CD4-positive, alpha-beta T cell treated with Interleukin-12 subunit alpha and Interleukin-12 subunit beta, for 1 hour (primary cell): ENCODE data around the gene LLPH.
"Not testable (repeated sequence)": the region's sequence is repeated elsewhere in the genome, so short reads cannot be mapped to it uniquely, and the experiment has no call there.

Source experiments
- DNase-seq: peaks from one replicate; pipeline ENCODE4 v3.0.0-alpha.2; 2020

The LLPH gene

DNA sequence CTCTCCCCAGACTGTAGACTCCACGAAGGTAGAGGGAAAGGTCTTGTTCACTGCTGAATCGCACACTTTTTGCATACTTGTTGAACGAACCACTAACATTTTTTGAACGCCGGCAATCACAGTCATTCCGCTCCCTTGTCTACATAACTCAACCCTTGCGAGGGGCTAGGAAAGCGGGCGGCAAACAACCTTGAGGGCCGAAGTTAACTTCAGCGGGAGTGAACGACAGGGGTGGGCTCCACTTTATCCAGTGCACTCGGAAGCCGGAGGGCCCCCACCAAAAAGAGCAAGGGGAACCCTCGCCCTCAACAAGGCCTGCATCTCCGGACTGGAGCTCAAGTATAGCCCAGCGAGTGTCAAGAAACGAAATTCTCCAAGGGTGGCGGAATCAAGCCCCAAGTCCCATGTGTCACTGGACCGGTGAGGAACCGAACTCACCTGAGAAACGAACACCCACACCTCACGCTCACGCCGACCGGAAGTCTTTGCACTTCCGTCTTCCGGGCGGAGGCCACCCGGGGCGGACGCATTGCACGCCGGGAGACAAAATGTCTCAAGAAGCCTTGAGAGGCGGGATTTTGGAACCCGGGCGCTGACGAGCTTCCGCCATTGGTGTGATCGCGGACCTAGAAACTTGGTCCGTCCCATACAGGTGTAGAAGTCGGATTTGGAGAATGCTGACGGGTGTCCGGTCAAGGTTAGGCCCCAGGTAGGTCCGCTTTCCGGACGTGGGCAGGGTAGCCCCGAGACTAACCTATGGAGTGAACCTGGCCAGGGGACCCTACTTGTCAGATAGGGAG lies at the start of gene LLPH:
Gene LLPH (minus strand): TSS at position 484 of the 800 bp plus-strand sequence. CDS start 1,644 bp downstream, outside the sequence.
- DNase-seq = peak; percentile 88

- DNase-seq = no peak
These were observed 45.8 kb upstream of the LLPH start for GRCh38 chr12:66176105-66176900.

DNA sequence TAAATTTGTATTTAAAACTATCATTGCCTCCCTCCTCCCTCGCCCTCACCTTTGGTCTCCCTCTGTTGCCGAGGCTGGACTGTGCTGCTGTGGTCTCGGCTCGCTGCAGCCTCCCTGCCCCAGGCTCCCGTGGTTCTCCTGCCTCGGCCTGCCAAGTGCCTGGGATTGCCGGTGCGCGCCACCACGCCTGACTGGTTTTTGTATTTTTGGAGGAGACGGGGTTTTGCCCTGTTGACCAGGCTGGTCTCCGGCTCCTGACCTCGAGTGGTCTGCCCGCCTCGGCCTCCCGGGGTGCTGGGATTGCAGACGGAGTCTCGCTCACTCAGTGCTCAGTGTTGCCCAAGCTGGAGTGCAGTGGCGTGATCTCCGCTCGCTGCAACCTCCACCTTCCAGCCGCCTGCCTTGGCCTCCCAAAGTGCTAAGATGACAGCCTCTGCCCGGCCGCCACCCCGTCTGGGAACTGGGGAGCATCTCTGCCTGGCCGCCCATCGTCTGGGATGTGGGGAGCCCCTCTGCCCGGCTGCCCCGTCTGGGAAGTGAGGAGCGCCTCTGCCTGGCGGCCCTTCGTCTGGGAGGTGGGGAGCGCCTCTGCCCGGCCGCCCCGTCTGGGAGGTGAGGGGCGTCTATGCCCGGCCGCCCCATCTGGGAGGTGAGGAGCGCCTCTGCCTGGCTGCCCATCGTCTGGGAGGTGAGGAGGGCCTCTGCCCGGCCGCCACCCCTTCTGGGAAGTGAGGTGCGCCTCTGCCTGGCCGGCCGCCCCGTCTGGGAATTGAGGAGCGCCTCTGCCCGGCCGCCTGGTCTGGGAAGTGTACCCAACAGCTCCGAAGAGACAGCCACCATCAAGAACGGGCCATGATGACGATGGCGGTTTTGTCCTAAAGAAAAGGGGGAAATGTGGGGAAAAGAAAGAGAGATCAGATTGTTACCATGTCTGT lies 44.1 kb upstream of the LLPH start:
- DNase-seq = not testable (repeated sequence)

GRCh38 chr12:66170606-66171005 lies 40.1 kb upstream of the LLPH start:
- no peak for DNase-seq

DNA sequence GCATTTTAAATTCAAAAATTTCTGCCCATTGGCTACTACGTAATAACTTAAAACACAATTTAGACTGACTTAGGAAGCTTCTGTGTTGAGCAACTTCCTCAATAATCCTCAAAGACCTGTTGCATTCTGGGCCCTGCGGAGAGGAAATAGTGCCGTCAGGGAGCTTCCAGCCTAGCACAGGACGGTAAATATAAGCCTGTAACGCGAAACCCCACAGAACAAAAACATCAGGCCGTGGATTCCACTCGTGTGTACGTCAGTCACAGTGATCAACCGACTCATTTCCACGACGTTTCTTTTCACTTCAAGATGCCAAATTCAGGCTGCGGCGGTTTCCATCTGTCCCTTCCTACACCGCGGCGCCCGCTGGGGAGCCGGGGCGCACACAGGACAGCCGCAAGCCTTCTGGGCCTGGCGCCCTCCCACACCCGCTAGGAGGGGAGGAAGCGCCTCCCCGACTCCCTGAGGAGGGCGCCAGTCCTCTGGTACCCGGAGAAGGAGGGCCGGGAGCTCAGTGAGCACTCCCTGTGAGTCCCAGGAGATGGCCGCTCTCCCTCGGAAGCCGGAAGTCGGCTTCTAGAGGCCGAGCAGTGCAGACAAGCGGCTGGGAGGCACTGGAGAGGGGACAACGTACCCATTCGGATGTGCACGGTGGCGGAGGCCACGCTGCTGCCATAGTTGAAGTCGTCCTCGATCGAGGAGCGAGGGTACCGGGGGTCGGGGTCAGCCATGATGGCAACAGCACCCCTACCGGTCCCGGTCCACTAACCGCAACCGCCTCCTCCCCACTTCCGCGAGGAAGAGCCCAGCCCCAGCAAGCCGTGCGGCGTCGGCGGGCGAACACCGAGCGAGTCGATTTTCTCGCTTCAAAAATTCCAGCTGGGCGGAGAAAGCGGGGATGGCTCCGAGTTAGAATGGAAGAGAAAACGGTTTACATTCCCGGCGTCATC lies 38.9 kb upstream of the LLPH start, which contains the start of gene TMBIM4:
Gene TMBIM4 (minus strand): TSS at position 776 of the 950 bp plus-strand sequence. CDS start 45 bp downstream, at position 731.
- DNase-seq = peak; percentile 87

- no peak for DNase-seq
These were observed 37.9 kb upstream of the LLPH start for GRCh38 chr12:66168410-66168809.

- no peak for DNase-seq
These were observed 36.0 kb upstream of the LLPH start for GRCh38 chr12:66166561-66166960.

DNA sequence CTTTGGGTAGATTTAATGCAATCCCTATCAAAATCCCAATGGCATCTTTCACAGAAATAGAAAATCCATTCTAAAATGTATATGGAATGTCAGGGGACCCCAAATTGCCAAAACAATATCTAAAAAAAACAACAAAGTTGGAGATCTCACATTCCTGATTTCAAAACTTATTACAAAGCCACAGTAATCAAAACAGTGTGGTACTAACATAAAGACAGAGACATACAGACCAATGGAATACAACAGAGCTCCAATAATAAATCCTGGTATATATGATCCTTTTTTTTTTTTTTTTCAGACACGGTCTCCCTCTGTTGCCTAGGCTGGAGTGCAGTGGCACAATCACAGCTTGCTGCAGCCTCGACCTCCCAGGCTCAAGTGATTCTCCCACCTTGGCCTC lies 34.6 kb upstream of the LLPH start:
- DNase-seq = no peak

DNA sequence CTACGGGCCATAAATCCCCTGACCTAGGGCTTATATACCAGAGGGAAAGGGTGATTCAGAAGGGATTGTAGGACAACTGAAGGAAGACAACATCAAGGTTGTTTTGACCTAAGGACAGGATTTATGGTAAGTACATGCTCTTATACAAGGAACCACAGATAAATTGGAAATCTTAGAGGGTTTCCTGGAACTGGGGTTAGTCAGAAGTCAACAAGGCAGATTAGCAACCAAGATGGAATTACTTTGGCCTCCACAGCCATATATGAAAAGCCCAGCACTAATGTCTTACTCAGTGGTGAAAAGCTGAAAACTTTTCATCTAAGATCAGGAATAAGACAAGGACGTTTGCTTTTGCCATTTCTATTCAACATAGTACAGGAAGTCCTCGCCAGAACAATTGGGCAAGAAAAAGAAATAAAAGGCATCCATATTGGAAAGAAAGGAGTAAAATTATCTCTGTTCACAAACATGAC lies 33.8 kb upstream of the LLPH start:
- DNase-seq = no peak

DNA sequence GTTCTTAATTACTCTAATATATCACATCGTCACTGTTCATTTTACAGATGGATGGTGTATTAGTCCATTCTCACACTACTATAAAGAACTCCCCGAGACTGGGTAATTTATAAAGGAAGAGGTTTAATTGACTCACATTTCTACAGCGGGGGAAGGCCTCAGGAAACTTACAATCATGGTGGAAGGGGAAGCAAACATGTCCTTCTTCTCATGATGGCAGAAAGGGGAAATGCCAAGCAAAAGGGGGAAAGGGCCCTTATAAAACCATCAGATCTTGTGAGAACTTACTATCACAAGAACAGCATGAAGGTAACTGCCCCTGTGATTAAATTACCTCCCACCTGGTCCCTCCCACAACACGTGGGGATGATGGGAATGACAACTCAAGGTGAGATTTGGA lies 32.7 kb upstream of the LLPH start:
- no peak for DNase-seq

DNA sequence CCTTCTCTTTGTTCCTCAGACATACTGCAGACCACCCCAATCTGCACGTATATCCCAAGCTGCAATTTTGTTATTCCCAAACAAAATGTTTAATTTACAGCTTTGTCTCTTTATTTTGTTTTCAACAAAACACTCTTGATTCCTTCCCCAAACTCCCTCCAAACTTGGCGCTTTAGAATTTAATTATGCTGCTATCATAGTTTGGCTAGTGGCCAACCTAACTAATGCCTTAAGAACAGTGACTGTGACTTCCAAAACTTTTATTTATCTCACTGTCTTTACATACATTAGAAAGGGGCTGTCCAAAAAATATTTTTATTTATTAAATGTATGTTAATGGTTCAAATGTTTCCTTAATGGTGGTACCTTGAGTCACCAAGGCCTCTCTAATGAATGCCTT lies 32.2 kb upstream of the LLPH start:
- DNase-seq = no peak

DNA sequence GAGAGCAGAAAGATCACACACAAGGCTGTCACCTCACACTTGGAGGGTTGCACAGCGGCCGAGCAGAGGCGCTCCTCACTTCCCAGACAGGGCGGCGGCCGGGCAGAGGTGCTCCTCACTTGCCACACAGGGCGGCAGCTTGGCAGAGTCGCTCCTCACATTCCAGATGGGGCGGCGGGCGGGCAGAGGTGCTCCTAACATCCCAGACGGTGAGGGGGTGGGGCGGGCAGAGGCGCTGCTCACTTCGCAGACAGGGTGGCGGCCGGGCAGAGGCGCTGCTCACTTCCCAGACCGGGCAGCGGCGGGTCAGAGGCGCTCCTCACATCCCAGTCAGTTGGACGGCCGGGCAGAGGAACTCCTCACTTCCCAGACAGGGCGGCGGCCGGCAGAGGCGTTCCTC lies 30.2 kb upstream of the LLPH start:
- no peak for DNase-seq

DNA sequence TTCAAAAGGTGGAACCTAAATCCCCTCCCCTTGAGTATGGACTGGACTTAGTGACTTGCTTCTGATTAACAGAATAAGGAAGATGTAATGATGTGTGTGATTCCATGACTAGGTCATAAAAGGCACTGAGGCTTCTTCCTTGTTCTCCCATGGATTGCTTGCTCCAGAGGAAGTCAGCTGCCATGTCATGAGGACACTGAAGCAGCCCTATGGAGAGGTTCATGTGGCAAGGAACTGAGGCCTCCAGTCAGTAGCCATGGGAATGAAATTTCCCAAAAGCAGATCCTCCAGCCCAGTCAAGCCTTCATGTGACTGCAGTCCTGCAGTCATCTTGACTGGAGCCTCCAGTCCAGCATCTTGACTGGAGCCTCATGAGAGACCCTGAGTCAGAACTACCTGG lies 28.6 kb upstream of the LLPH start:
- DNase-seq = no peak

DNA sequence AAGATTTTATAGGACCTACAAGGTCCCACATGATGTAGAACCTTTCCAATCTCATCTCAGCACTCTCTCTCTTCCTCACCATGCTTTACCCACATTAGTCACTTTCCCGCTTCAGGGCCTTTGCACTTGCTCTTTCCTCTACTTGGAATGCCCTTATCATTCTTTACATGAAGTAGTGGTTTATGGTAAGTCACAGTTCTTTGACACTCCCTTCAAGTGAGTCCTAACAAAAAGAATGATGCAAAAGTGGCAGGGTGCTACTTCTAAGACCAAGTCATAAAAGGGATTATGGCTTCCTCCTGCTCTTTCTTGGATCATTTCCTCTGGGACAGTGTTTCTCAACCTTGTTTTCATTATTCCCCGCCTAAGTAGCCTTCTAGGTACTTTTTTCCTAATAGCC lies 26.1 kb upstream of the LLPH start:
- DNase-seq = no peak

- DNase-seq = no peak
These were observed 24.2 kb upstream of the LLPH start for GRCh38 chr12:66154776-66155175.

DNA sequence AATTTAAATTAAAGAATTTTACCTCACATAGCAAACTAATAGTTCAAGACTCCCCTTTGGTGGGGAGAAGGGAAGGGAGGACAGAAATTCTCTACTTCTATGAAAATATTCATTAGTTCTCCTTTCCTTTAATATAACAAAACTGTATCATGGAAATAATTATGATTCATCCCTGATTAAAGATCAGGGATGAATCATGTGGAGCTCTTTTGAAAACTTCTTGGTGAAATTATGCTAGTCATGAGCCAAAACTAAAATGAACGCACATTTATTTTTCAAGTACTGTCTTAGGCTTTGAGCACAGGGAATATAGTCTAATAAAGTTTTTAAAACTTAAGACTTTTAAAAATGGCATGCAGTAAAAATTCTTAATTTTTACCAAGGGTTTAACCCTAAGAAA lies 22.2 kb upstream of the LLPH start:
- no peak for DNase-seq

- DNase-seq = no peak
These were observed 19.3 kb upstream of the LLPH start for GRCh38 chr12:66149702-66150398.

GRCh38 chr12:66144791-66145754 lies 14.5 kb upstream of the LLPH start:
- no peak for DNase-seq

DNA sequence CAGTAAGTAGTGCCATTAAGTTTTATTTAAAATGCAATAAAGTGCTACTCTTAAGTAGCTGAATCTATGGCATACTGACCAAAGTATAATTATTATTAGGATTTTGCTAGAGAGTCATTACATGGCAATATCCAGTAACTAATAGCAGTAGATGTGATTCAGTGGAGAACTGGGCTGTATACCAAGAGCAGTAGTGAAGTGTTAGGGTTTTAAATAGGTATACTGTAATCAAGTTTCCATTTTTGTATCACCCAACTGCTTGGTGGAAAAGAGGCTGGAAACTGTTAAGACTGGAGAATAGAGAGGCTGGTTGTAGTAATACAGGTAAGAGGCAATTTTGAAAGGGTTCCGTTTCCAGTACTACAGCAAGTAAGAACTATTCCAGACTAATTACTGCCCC lies 13.3 kb upstream of the LLPH start:
- no peak for DNase-seq

GRCh38 chr12:66142826-66143225 lies 12.3 kb upstream of the LLPH start:
- no peak for DNase-seq
